HepG2 (cell line): ENCODE results near the gene C5orf15. TPM values are rescaled to one million over a fixed set of nuclear protein-coding genes. Genes with fewer than 3 reads are reported as not detected.
"Not testable (repeated sequence)": the region's sequence is repeated elsewhere in the genome, so short reads cannot be mapped to it uniquely, and the experiment has no call there.

Experiments used
- ATAC-seq: fragments of 200-7000 bp; cut with Tn5 transposase; 3 replicates; pipeline ENCODE4 v1.9.1; 2020; ENCODE audit warnings: mild to moderate bottlenecking, moderate library complexity
- BruUV-seq: library from RNA; stranded (reverse); fragments of 400-500 nt; replicated peaks from 2 replicates; lab custom pipeline; 2021; lab: Mats Ljungman, UMichigan
- CTCF ChIA-PET: fragments of 300-600 bp; formaldehyde crosslinking; extraction: SDS; loops from one replicate; lab custom pipeline; 2021; ENCODE audit warnings: low total read pairs, inconsistent platforms, low intra/inter-chr PET ratio; lab: Yijun Ruan, JAX
- POLR2A ChIA-PET: fragments of 350-600 bp; sonication (Branson Sonifier 250); formaldehyde crosslinking; loops from one replicate; lab custom pipeline; 2020; ENCODE audit warnings: antibody characterized with exemption, inconsistent platforms; lab: Yijun Ruan, JAX
- DNase-seq: peaks from one replicate; pipeline ENCODE4 v3.0.0-alpha.2; 2015; ENCODE audit warnings: low spot score
- FAIRE-seq: peaks from 3 replicates; lab custom pipeline; 2011; peaks lifted over from hg19 to GRCh38; lab: Jason Lieb, UNC
- H2AFZ ChIP-seq: one replicate; pipeline ENCODE4 v1.6.1; 2011; ENCODE audit warnings: low read length, inconsistent platforms
- H3K27ac ChIP-seq: fragments of 300-600 bp; 3 replicates; pipeline ENCODE4 v1.8.0; 2011; ENCODE audit warnings: mixed run types, mild to moderate bottlenecking, mixed read lengths, low read length, inconsistent platforms; ENCODE audit not compliant: insufficient read depth; ENCODE audit errors: extremely low read length
- H3K27me3 ChIP-seq, 2 experiments: fragments of 200-600 bp in 1 of 2; 2 replicates in 1 of 2; 3 replicates in 1 of 2; pipeline versions ENCODE4 v1.6.0 to v1.8.0; 2011; ENCODE audit warnings: low read length in 2 of 2, mild to moderate bottlenecking in 2 of 2, moderate library complexity in 2 of 2, inconsistent platforms in 1 of 2; ENCODE audit not compliant: insufficient read depth in 2 of 2, control insufficient read depth in 1 of 2
- H3K36me3 ChIP-seq, 2 experiments: fragments of 200-600 bp in 1 of 2; replicated peaks in 1 of 2; 2 replicates in 1 of 2; 3 replicates in 1 of 2; pipeline versions ENCODE4 v1.5.1 to v1.8.0; 2011; ENCODE audit warnings: low read length in 2 of 2, inconsistent platforms in 1 of 2; ENCODE audit not compliant: insufficient read depth in 2 of 2, control insufficient read depth in 1 of 2
- H3K4me1 ChIP-seq: 2 replicates; pipeline ENCODE4 v1.5.1; 2012; ENCODE audit warnings: low read length, inconsistent platforms; ENCODE audit not compliant: insufficient read depth
- H3K4me2 ChIP-seq: 2 replicates; pipeline ENCODE4 v1.6.0; 2011; ENCODE audit warnings: low read depth, low read length, inconsistent platforms
- H3K4me3 ChIP-seq, 3 experiments: fragments of 200-600 bp in 1 of 3; sonication (generic), shearing (Covaris generic) in 1 of 3; replicated peaks in 1 of 3; 2 replicates each; pipeline ENCODE4 v1.5.1; 2011 to 2016; ENCODE audit warnings: low read length in 3 of 3, inconsistent platforms in 2 of 3, low read depth in 2 of 3, mild to moderate bottlenecking in 2 of 3, control low read depth in 1 of 3, mixed read lengths in 1 of 3; ENCODE audit not compliant: insufficient read depth in 1 of 3
- H3K79me2 ChIP-seq: one replicate; pipeline ENCODE4 v1.6.1; 2011; ENCODE audit warnings: low read length, inconsistent platforms; ENCODE audit not compliant: insufficient read depth
- H3K9ac ChIP-seq: 2 replicates; pipeline ENCODE4 v1.6.0; 2011; ENCODE audit warnings: mild to moderate bottlenecking, low read depth, low read length, inconsistent platforms; ENCODE audit not compliant: insufficient read depth
- H3K9me3 ChIP-seq: 2 replicates; pipeline ENCODE4 v1.5.1; 2012; ENCODE audit warnings: mild to moderate bottlenecking, low read length
- H4K20me1 ChIP-seq: 2 replicates; pipeline ENCODE4 v1.6.0; 2011; ENCODE audit warnings: inconsistent platforms, mild to moderate bottlenecking, low read length, moderate library complexity; ENCODE audit not compliant: insufficient read depth
- FOXP1 ChIP-seq, 2 experiments: fragments of 450-650 bp in 1 of 2; IDR thresholded peaks; 2 replicates each; pipeline ENCODE4 v1.6.1; 2017 to 2018; ENCODE audit warnings: antibody characterized with exemption in 1 of 2
- HMG20A ChIP-seq: IDR thresholded peaks from 2 replicates; pipeline ENCODE4 v1.6.1; 2016; ENCODE audit warnings: borderline replicate concordance
- POLR2G ChIP-seq: fragments of 200-400 bp; formaldehyde crosslinking; IDR thresholded peaks from 2 replicates; pipeline ENCODE4 v1.6.1; 2018; ENCODE audit warnings: mild to moderate bottlenecking, low read depth, low read length, moderate library complexity
- SALL1 ChIP-seq: sonication (generic); formaldehyde crosslinking; IDR thresholded peaks from 2 replicates; pipeline ENCODE4 v1.8.0; 2022; ENCODE audit warnings: mild to moderate bottlenecking, missing genetic modification reagents
- SOX6 ChIP-seq, 2 experiments: fragments of 450-650 bp in 1 of 2; sonication (generic) in 1 of 2; formaldehyde crosslinking in 1 of 2; IDR thresholded peaks; 2 replicates each; pipeline versions ENCODE4 v1.4.0 to v1.6.1; 2017 to 2020; ENCODE audit warnings: antibody characterized with exemption in 1 of 2, mild to moderate bottlenecking in 1 of 2, missing genetic modification reagents in 1 of 2
- SRF ChIP-seq: IDR thresholded peaks from 2 replicates; pipeline ENCODE4 v1.6.1; 2011; ENCODE audit warnings: mild to moderate bottlenecking, low read depth, low read length, moderate library complexity
- WGBS: methylation state at CpG from one replicate; pipeline ENCODE4 v1.1.6; 2017; ENCODE audit warnings: low lambda C conversion rate; 5-methylcytosine and 5-hydroxymethylcytosine counted together
- in situ Hi-C: cut with HindIII; loops from 2 replicates; pipeline ENCODE4 v1.10.0; 2017; ENCODE audit warnings: low pct_unique_long_range_greater_than_20kb; ENCODE audit not compliant: extremely low pct_ligation_motif_present
- intact Hi-C: fragments of 100-400 bp; cut with micrococcal nuclease; formaldehyde crosslinking; loops from one replicate; pipeline ENCODE4 v1.10.0; 2022; ENCODE audit not compliant: unreplicated experiment
- polyA plus RNA-seq, 8 experiments: library from polyadenylated mRNA; depleted of rRNA in 3 of 8; stranded (reverse) in 7 of 8; unstranded in 1 of 8; fragments of >200 nt; fragmentation: Illumina TruSeq in 4 of 8; extraction: Trizol in 4 of 8; gene quantifications; 2 replicates each; pipeline versions ENCODE4 v1.2.1 to v1.2.3, GENCODE V29; 2011 to 2016; ENCODE audit warnings: low read depth in 4 of 8, missing spikeins in 1 of 8, mixed read lengths in 1 of 8; ENCODE audit not compliant: insufficient read depth in 1 of 8
- total RNA-seq, 5 experiments: library from RNA; depleted of rRNA; stranded (reverse); fragments of >200 nt; fragmentation: Illumina TruSeq; extraction: Trizol; gene quantifications; 2 replicates each; pipeline ENCODE4 v1.2.3, GENCODE V29; 2016; ENCODE audit warnings: low read depth in 1 of 5
- TF ChIP-seq, protein P1 (sequence below): IDR thresholded peaks from 2 replicates; pipeline ENCODE4 v1.6.1; 2016
- TF ChIP-seq, protein P2 (sequence below): sonication (generic); formaldehyde crosslinking; IDR thresholded peaks from 2 replicates; pipeline ENCODE4 v1.5.0; 2020; ENCODE audit warnings: mild to moderate bottlenecking, missing genetic modification reagents, borderline replicate concordance

The C5orf15 gene
- total and polyA plus RNA-seq, 2 of the 13 experiments (the other 11 are each of a cell fraction or from before 2014, with no cell fraction given): 58.5 to 82.7 TPM

DNA sequence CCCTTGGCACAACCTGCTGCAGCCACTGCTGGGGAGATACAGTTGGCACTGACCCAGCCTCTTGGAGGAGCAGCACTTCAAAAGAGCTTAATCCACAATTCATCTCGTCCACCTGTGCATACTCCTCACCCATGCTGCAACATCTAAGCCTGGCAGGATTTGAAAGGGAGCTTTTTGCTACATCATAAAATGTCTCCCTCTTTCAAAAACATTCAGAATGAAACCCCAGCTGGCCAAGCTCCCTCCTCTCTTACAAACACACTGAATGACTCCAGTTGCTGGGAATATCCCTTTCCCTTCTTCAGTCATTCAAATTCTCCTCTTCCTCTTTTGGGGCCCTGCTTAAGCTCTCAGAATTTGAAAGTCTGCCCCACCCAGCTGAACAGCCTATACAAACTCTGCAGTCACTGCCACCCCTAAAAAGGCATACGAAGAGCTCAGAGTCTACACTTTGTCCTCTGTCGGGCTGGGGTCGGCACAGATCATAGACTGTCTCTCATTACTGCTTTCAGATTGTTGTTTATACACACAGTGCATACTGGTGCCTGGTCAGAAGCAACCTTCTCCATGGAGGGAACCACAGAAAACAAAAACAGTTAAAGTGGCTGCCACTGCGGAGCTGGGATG is 8.8 kb upstream of the C5orf15 start (continued):
- TF ChIP-seq, protein P1, sequence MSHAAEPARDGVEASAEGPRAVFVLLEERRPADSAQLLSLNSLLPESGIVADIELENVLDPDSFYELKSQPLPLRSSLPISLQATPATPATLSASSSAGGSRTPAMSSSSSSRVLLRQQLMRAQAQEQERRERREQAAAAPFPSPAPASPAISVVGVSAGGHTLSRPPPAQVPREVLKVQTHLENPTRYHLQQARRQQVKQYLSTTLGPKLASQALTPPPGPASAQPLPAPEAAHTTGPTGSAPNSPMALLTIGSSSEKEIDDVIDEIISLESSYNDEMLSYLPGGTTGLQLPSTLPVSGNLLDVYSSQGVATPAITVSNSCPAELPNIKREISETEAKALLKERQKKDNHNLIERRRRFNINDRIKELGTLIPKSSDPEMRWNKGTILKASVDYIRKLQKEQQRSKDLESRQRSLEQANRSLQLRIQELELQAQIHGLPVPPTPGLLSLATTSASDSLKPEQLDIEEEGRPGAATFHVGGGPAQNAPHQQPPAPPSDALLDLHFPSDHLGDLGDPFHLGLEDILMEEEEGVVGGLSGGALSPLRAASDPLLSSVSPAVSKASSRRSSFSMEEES (CRISPR knock-in tag): no peak
- TF ChIP-seq POLR2G (0 out of 2 replicates have a peak, but pooled peaks have one; percentile 45), FOXP1 (IDR thresholded peaks at IDR 0.05) (no peak), FOXP1 (CRISPR knock-in tag; IDR thresholded peaks at IDR 0.05) (peak; percentile 36; the same call in 1 of the 2 replicates), SALL1 (CRISPR knock-in tag) (peak; percentile 55; the same call in 1 of the 2 replicates), HMG20A (CRISPR knock-in tag) (0 out of 2 replicates have a peak, but pooled peaks have one; percentile 22), SRF (peak; percentile 87), SOX6 (IDR thresholded peaks at IDR 0.05) (no peak), SOX6 (CRISPR knock-in tag; IDR thresholded peaks at IDR 0.05) (peak; percentile 28; the same call in 1 of the 2 replicates)
- TF ChIP-seq, protein P2, sequence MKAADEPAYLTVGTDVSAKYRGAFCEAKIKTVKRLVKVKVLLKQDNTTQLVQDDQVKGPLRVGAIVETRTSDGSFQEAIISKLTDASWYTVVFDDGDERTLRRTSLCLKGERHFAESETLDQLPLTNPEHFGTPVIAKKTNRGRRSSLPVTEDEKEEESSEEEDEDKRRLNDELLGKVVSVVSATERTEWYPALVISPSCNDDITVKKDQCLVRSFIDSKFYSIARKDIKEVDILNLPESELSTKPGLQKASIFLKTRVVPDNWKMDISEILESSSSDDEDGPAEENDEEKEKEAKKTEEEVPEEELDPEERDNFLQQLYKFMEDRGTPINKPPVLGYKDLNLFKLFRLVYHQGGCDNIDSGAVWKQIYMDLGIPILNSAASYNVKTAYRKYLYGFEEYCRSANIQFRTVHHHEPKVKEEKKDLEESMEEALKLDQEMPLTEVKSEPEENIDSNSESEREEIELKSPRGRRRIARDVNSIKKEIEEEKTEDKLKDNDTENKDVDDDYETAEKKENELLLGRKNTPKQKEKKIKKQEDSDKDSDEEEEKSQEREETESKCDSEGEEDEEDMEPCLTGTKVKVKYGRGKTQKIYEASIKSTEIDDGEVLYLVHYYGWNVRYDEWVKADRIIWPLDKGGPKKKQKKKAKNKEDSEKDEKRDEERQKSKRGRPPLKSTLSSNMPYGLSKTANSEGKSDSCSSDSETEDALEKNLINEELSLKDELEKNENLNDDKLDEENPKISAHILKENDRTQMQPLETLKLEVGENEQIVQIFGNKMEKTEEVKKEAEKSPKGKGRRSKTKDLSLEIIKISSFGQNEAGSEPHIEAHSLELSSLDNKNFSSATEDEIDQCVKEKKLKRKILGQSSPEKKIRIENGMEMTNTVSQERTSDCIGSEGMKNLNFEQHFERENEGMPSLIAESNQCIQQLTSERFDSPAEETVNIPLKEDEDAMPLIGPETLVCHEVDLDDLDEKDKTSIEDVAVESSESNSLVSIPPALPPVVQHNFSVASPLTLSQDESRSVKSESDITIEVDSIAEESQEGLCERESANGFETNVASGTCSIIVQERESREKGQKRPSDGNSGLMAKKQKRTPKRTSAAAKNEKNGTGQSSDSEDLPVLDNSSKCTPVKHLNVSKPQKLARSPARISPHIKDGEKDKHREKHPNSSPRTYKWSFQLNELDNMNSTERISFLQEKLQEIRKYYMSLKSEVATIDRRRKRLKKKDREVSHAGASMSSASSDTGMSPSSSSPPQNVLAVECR (CRISPR knock-in tag): peak; percentile 18; the same call in 1 of the 2 replicates

DNA sequence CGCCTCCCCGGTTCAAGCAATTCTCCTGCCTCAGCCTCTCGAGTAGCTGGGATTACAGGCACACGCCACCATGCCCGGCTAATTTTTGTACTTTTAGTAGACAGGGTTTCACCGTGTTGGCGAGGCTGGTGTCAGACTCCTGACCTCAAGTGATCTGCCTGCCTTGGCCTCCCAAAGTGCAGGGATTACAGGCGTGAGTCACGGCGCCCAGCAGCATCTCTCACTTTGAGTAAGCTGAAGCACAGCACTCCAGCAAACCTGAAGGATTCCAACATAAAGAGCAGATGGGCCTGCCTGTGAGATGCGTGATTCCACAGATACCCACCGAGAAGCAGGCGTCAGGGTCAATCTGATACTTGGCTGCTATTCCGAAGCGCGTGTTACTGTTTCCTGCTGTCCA is 7.1 kb upstream of the C5orf15 start:
- POLR2A ChIA-PET, CTCF ChIA-PET, BruUV-seq, H3K9ac ChIP-seq, H3K4me3 ChIP-seq, H4K20me1 ChIP-seq, H3K27me3 ChIP-seq, FAIRE-seq, H2AFZ ChIP-seq, ATAC-seq, H3K9me3 ChIP-seq, H3K4me2 ChIP-seq, in situ Hi-C loops, intact Hi-C loops, H3K79me2 ChIP-seq, H3K27ac ChIP-seq, DNase-seq: not testable (repeated sequence)
- Histone ChIP-seq H3K4me1 (peaks cover 40% of the 10 kb centered on the region), H3K36me3 (peaks cover 22 to 48% of the 10 kb centered on the region in 2 experiments; a peak in 4 of 5 replicates)
- WGBS: 96% methylated on average over 16 of the region's 16 CpGs
